Endodermal cell (in vitro differentiated cells): ENCODE results near the gene ZRSR2. TPM values are rescaled to one million over a fixed set of nuclear protein-coding genes. Genes with fewer than 3 reads are reported as not detected.
A peak's percentile ranks its signal among the peaks of the same experiment; 100 is the strongest.

Experiments
- DNase-seq: peaks from one replicate; pipeline ENCODE4 v3.0.0-alpha.2; 2017
- H3K27ac ChIP-seq: 2 replicates; pipeline ENCODE4 v1.5.1; 2013; ENCODE audit warnings: mild to moderate bottlenecking, low read depth, low read length, moderate library complexity
- H3K27me3 ChIP-seq: 2 replicates; pipeline ENCODE4 v1.6.1; 2013; ENCODE audit warnings: mild to moderate bottlenecking, low read length, moderate library complexity; ENCODE audit not compliant: insufficient read depth, control insufficient read depth, poor library complexity, severe bottlenecking
- H3K36me3 ChIP-seq: 2 replicates; pipeline ENCODE4 v1.7.0; 2013; ENCODE audit warnings: mild to moderate bottlenecking, low read length, moderate library complexity; ENCODE audit not compliant: control insufficient read depth, insufficient read depth
- H3K4me1 ChIP-seq: one replicate; pipeline ENCODE4 v1.7.0; 2013; ENCODE audit warnings: low read length; ENCODE audit not compliant: control insufficient read depth, insufficient read depth
- H3K4me3 ChIP-seq: 2 replicates; pipeline ENCODE4 v1.5.1; 2013; ENCODE audit warnings: mild to moderate bottlenecking, low read length, moderate library complexity
- H3K9ac ChIP-seq: 2 replicates; pipeline ENCODE4 v1.6.1; 2013; ENCODE audit warnings: mild to moderate bottlenecking, low read length, moderate library complexity; ENCODE audit not compliant: poor library complexity, severe bottlenecking; ENCODE audit errors: extremely low read depth
- H3K9me3 ChIP-seq: 2 replicates; pipeline ENCODE4 v1.6.1; 2013; ENCODE audit warnings: mild to moderate bottlenecking, low read length, moderate library complexity; ENCODE audit not compliant: control insufficient read depth
- H3K27ac Mint-ChIP-seq: 2 replicates; pipeline ENCODE4 v1.8.0; 2020; ENCODE audit warnings: mixed read lengths
- H3K27me3 Mint-ChIP-seq: 2 replicates; pipeline ENCODE4 v1.8.0; 2021; ENCODE audit warnings: mild to moderate bottlenecking, mixed read lengths; ENCODE audit not compliant: insufficient read depth
- H3K36me3 Mint-ChIP-seq: 2 replicates; pipeline ENCODE4 v1.8.0; 2020; ENCODE audit warnings: low read depth, mixed read lengths
- H3K4me1 Mint-ChIP-seq: 2 replicates; pipeline ENCODE4 v1.8.0; 2020; ENCODE audit warnings: mixed read lengths
- H3K4me3 Mint-ChIP-seq: 2 replicates; pipeline ENCODE4 v1.8.0; 2020; ENCODE audit warnings: mild to moderate bottlenecking, moderate library complexity, mixed read lengths
- H3K9me3 Mint-ChIP-seq: 2 replicates; pipeline ENCODE4 v1.8.0; 2020; ENCODE audit warnings: mild to moderate bottlenecking, mixed read lengths
- CTCF ChIP-seq: fragments of 200-600 bp; sonication (generic); conservative IDR thresholded peaks from 2 replicates; pipeline ENCODE4 v1.5.0; 2021; ENCODE audit warnings: antibody characterized with exemption, mild to moderate bottlenecking
- WGBS, 2 experiments: methylation state at CpG; one replicate each; pipeline versions ENCODE4 v1.1.5 to v1.1.7; 2013; ENCODE audit warnings: missing lambda C conversion rate in 2 of 2, mixed read lengths in 1 of 2; ENCODE audit not compliant: insufficient coverage in 1 of 2, insufficient read length in 1 of 2; 5-methylcytosine and 5-hydroxymethylcytosine counted together
- total RNA-seq, 2 donors: library from RNA; stranded (reverse); fragmentation: NEBNext Ultra II Directional in 1 of 2; extraction: Animal tissue kit (Norgen Biotek cat#: 25700) in 1 of 2; gene quantifications; 2 replicates in 1 of 2; 3 replicates in 1 of 2; pipeline ENCODE4 v1.2.1, GENCODE V29; 2021

The ZRSR2 gene
- total RNA-seq, 2 donors from 2014 or later: 7.3 to 18.1 TPM

GRCh38 chrX:15769300-15769954 lies 20.9 kb upstream of the ZRSR2 start:
- H3K27me3 Mint-ChIP-seq: no peaks in the 10 kb centered on the region
- H3K9ac ChIP-seq: peak overlapping the region; percentile 15
- peaks cover 15% of the 10 kb centered on the region for H3K9me3 Mint-ChIP-seq
- H3K36me3 ChIP-seq: peaks cover 3% of the 10 kb centered on the region
- 16% methylated on average over 4 of the region's 4 CpGs; no CpG with 5 or more reads in 1 of the 2 experiments for WGBS, 2 experiments
- peak overlapping the region; percentile 64 for H3K27ac Mint-ChIP-seq
- H3K4me3 ChIP-seq: no peak overlapping the region
- peaks cover 47% of the 10 kb centered on the region for H3K36me3 Mint-ChIP-seq
- no peaks in the 10 kb centered on the region for H3K9me3 ChIP-seq
- no peak overlapping the region for H3K27ac ChIP-seq
- H3K27me3 ChIP-seq: no peaks in the 10 kb centered on the region
- DNase-seq: peak; percentile 86
- no peaks in the 10 kb centered on the region for H3K4me1 ChIP-seq
- peaks cover 13% of the 10 kb centered on the region for H3K4me1 Mint-ChIP-seq
- H3K4me3 Mint-ChIP-seq: no peak overlapping the region
- TF ChIP-seq CTCF: no peak

- H3K4me3 ChIP-seq: no peak overlapping the region
- TF ChIP-seq CTCF: no peak
- no peaks in the 10 kb centered on the region for H3K9me3 ChIP-seq
- no peak overlapping the region for H3K27ac ChIP-seq
- H3K4me1 Mint-ChIP-seq: no peaks in the 10 kb centered on the region
- peaks cover 41% of the 10 kb centered on the region for H3K36me3 ChIP-seq
- H3K27me3 ChIP-seq: no peaks in the 10 kb centered on the region
- no peaks in the 10 kb centered on the region for H3K9me3 Mint-ChIP-seq
- no peak overlapping the region for H3K4me3 Mint-ChIP-seq
- no peak overlapping the region for H3K9ac ChIP-seq
- H3K27me3 Mint-ChIP-seq: no peaks in the 10 kb centered on the region
- DNase-seq: no peak
- H3K4me1 ChIP-seq: no peaks in the 10 kb centered on the region
- H3K36me3 Mint-ChIP-seq: peaks cover 49% of the 10 kb centered on the region
- H3K27ac Mint-ChIP-seq: no peak overlapping the region
- WGBS, 2 experiments: 96% methylated on average over 10 of the region's 13 CpGs; no CpG with 5 or more reads in 1 of the 2 experiments
These were observed 8.2 kb upstream of the ZRSR2 start for GRCh38 chrX:15781961-15782699.

GRCh38 chrX:15785176-15785750 lies 5.0 kb upstream of the ZRSR2 start:
- WGBS, 2 experiments: 95 to 100% methylated on average over 1 to 3 of the region's 3 CpGs
- Histone ChIP-seq H3K4me3 (no peak overlapping the region), H3K27ac (no peak overlapping the region), H3K4me1 (no peaks in the 10 kb centered on the region), H3K9ac (no peak overlapping the region), H3K36me3 (peaks cover 24% of the 10 kb centered on the region), H3K9me3 (no peaks in the 10 kb centered on the region), H3K27me3 (no peaks in the 10 kb centered on the region)
- Mint-ChIP-seq H3K9me3 (no peaks in the 10 kb centered on the region), H3K4me1 (peaks cover 8% of the 10 kb centered on the region), H3K4me3 (no peak overlapping the region), H3K27me3 (no peaks in the 10 kb centered on the region), H3K27ac (no peak overlapping the region), H3K36me3 (peaks cover 30% of the 10 kb centered on the region)
- TF ChIP-seq CTCF: no peak
- DNase-seq: no peak
